RWPE1 (cell line): ENCODE results near the gene TTC28.

Experiments
- CTCF ChIA-PET: fragments of 350-600 bp; sonication (Branson Sonifier 250); formaldehyde crosslinking; extraction: SDS; loops from one replicate; lab custom pipeline; 2021; lab: Yijun Ruan, JAX
- POLR2A ChIA-PET: fragments of 400-600 bp; formaldehyde crosslinking; extraction: SDS; loops from one replicate; lab custom pipeline; 2020; ENCODE audit warnings: antibody characterized with exemption; ENCODE audit not compliant: low non-redundant PET; lab: Yijun Ruan, JAX
- DNase-seq: peaks from one replicate; pipeline ENCODE4 v3.0.0; 2012; ENCODE audit warnings: low spot score
- H3K27ac ChIP-seq: fragments of 450-650 bp; 2 replicates; pipeline ENCODE4 v1.5.1; 2017
- CTCF ChIP-seq: fragments of 450-650 bp; conservative IDR thresholded peaks from 2 replicates; pipeline ENCODE4 v1.5.1; 2017; ENCODE audit warnings: low read depth, mild to moderate bottlenecking

TTC28 gene

DNA sequence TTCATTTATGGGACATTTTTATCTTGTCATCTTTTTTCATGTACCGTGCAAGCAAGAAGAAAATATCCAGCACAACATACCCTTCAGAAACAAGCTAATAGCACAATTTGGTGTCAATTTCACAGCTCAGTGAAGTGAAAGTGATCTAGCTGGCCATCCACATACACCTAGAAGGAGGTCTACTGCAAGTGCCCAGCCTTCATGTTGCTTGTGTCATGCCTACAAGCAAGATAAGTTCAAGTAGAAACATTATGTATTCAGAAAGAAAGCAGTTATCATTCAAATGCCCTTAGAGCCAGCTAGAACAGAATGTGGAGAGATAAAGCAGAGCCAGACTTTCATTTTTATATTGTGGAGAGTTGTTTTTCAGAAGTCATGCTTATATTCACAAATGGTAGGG, 434.9 kb downstream of the TTC28 start:
- H3K27ac ChIP-seq = no peak overlapping the region
- no peak for TF ChIP-seq CTCF
- CTCF ChIA-PET = interaction anchor here (0.7 kb wide), 1 partner anchor 193 kb away, joined by 3 read pairs; no protein-coding TSS in a partner anchor
- POLR2A ChIA-PET = no interaction called here
- DNase-seq = no peak

GRCh38 chr22:28243539-28243938, 436.1 kb downstream of the TTC28 start:
- DNase-seq = no peak
- ChIA-PET CTCF (no interaction called here), POLR2A (no interaction called here)

DNA sequence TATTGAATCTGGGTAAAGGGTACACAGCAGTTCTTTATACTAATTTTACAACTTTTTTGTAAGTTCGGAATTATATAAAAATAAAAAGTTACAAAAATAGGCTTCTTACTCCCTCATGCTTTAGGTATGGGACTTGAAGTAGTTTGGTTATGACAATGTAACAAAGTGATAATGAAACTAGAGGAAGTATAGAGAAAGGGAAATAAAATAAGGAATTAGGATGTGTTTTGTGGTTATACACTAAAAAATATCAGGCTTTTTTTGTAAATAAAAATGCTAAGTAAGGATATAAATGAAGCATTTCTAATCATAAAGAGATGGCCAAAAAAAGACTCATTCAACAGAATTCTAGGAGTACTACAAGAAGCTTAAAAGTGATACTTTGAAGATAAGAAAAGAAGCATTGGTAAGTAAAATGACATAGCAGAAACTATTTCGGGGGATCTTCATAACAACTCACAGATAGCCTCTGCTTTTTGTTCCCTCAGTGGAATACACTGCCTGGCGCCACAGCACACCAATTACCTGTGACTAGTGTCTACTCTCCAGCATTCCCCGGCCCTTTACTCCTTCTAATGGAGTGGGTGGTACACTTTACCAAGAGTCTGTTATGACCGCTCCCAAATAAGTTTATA, 437.9 kb downstream of the TTC28 start:
- TF ChIP-seq CTCF = no peak
- H3K27ac ChIP-seq = no peak overlapping the region
- DNase-seq = no peak
- POLR2A ChIA-PET = no interaction called here
- CTCF ChIA-PET = interaction anchor here (0.6 to 1.2 kb wide), 2 partner anchors 40 to 222 kb away, joined by 3 to 4 read pairs; no protein-coding TSS in a partner anchor

More at GRCh38 chr22:28243539-28243938, 436.1 kb downstream of the TTC28 start:
- H3K27ac ChIP-seq = no peak overlapping the region
- TF ChIP-seq CTCF = no peak

DNA sequence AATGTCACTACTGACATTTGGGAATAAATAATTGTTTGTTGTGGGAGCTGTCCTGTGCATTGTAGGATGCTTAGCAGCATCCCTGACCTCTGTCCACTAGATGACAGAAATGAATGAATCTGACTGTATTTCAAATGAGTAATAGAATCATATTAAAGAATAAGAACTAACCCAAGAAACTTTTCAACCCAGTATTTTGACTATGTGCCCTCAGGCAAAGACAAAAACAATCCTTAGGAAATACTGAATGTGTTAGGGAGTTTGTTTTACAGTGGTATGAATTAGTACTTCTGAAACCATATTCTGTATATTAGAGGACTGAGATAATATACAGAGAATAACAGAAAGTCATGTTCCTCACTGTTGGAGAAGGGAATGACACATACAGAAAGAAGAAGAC, 439.7 kb downstream of the TTC28 start:
- DNase-seq = no peak
- CTCF ChIA-PET = no interaction called here
- POLR2A ChIA-PET = no interaction called here

GRCh38 chr22:28237783-28238182, 441.9 kb downstream of the TTC28 start:
- no peak for TF ChIP-seq CTCF
- POLR2A ChIA-PET = no interaction called here
- no peak for DNase-seq
- CTCF ChIA-PET = no interaction called here
- H3K27ac ChIP-seq = no peak overlapping the region

More for the DNA sequence above, 439.7 kb downstream of the TTC28 start:
- no peak for TF ChIP-seq CTCF
- H3K27ac ChIP-seq = no peak overlapping the region

DNA sequence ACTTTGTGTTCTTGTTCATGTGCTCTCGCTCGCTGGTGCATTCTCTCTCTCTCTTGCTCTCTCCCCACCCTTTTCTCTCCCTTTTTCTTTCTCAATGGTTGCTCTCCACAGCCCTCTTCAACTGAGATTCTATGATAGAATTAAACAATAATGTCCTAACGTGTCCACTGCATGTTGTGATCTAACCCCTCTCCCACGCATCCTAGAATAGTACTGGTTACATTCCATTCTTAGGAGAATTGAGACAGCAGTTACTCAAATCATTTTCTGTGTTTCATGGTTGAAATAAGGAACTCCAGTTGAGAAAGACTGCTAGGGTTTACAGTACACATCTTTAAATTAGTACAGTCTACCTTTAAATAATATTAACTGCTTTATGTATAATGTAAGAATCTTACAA, 442.5 kb downstream of the TTC28 start:
- no peak for TF ChIP-seq CTCF
- ChIA-PET POLR2A (no interaction called here), CTCF (no interaction called here)
- no peak overlapping the region for H3K27ac ChIP-seq
- DNase-seq = no peak
